Common myeloid progenitor, CD34-positive (primary cell): ENCODE measurements around the gene ITGA3. TPM values are rescaled to one million over a fixed set of nuclear protein-coding genes. Genes with fewer than 3 reads are reported as not detected.

Experiments used
- CTCF ChIA-PET: fragments of 350-600 bp; sonication (Branson Sonifier 250); formaldehyde crosslinking; loops from one replicate; lab custom pipeline; 2021; ENCODE audit warnings: antibody characterized with exemption; lab: Charles Lee
- POLR2A ChIA-PET: fragments of 350-600 bp; sonication (Branson Sonifier 250); formaldehyde crosslinking; loops from one replicate; lab custom pipeline; 2021; ENCODE audit warnings: antibody characterized with exemption; lab: Charles Lee
- DNase-seq, 3 donors: peaks; one replicate each; pipeline versions ENCODE4 v3.0.0 to v3.0.0-alpha.2; 2013
- H3K27ac ChIP-seq, 2 experiments: 1 replicate in 1 of 2; 2 replicates in 1 of 2; pipeline ENCODE4 v1.7.0; 2013; ENCODE audit warnings: inconsistent platforms in 2 of 2, low read length in 2 of 2, mild to moderate bottlenecking in 2 of 2, low read depth in 1 of 2, moderate library complexity in 1 of 2; ENCODE audit not compliant: severe bottlenecking in 2 of 2, insufficient read depth in 1 of 2, poor library complexity in 1 of 2
- H3K27me3 ChIP-seq, 5 experiments: replicated peaks in 2 of 5; 1 replicate in 3 of 5; 2 replicates in 2 of 5; pipeline versions ENCODE4 v1.6.1 to v1.7.0; 2013; ENCODE audit warnings: low read length in 4 of 5, mild to moderate bottlenecking in 2 of 5, moderate library complexity in 2 of 5, inconsistent platforms in 1 of 5; ENCODE audit not compliant: insufficient read depth in 5 of 5, control insufficient read depth in 4 of 5
- H3K36me3 ChIP-seq, 4 experiments: 1 replicate in 2 of 4; 2 replicates in 2 of 4; pipeline versions ENCODE4 v1.6.1 to v1.7.0; 2013; ENCODE audit warnings: low read length in 3 of 4, control low read depth in 1 of 4, mild to moderate bottlenecking in 1 of 4; ENCODE audit not compliant: control insufficient read depth in 4 of 4, insufficient read depth in 4 of 4
- H3K4me1 ChIP-seq, 4 experiments: 1 replicate in 3 of 4; 2 replicates in 1 of 4; pipeline versions ENCODE4 v1.6.1 to v1.7.1; 2013; ENCODE audit warnings: low read length in 3 of 4, mild to moderate bottlenecking in 3 of 4, control low read depth in 1 of 4, inconsistent platforms in 1 of 4, moderate library complexity in 1 of 4; ENCODE audit not compliant: control insufficient read depth in 4 of 4, insufficient read depth in 4 of 4; ENCODE audit errors: control extremely low read depth in 1 of 4
- H3K4me3 ChIP-seq, 7 experiments: 1 replicate in 4 of 7; 2 replicates in 3 of 7; pipeline versions ENCODE4 v1.5.1 to v1.7.0; 2013; ENCODE audit warnings: mild to moderate bottlenecking in 7 of 7, low read length in 6 of 7, moderate library complexity in 6 of 7, inconsistent platforms in 2 of 7, low read depth in 2 of 7, control low read depth in 1 of 7; ENCODE audit not compliant: insufficient read depth in 4 of 7, control insufficient read depth in 1 of 7; ENCODE audit errors: extremely low read depth in 1 of 7
- H3K9me3 ChIP-seq, 5 experiments: 1 replicate in 4 of 5; 2 replicates in 1 of 5; pipeline versions ENCODE4 v1.6.1 to v1.7.1; 2013; ENCODE audit warnings: low read length in 4 of 5, mild to moderate bottlenecking in 2 of 5, inconsistent platforms in 1 of 5, low read depth in 1 of 5, moderate library complexity in 1 of 5; ENCODE audit not compliant: control insufficient read depth in 4 of 5, insufficient read depth in 2 of 5; ENCODE audit errors: control extremely low read depth in 1 of 5
- WGBS: methylation state at CpG from one replicate; pipeline ENCODE4 v1.1.5; 2013; ENCODE audit not compliant: insufficient coverage; 5-methylcytosine and 5-hydroxymethylcytosine counted together
- polyA plus RNA-seq: library from polyadenylated mRNA; unstranded; fragments of 120-200 nt; gene quantifications from one replicate; pipeline ENCODE4 v1.2.1, GENCODE V29; 2013

ITGA3 gene
- 2.1 TPM for polyA plus RNA-seq

GRCh38 chr17:50055426-50056216, at the start of gene ITGA3:
Gene ITGA3, plus strand, starts transcription at chr17:50056110. Its CDS starts 330 bp downstream, at chr17:50056440.
- DNase-seq = peak; percentile 26 to 44 (median 35)
- no peaks in the 10 kb centered on the region for H3K9me3 ChIP-seq
- H3K27me3 ChIP-seq = peaks cover 0 to 45% (median 25%) of the 10 kb centered on the region in 5 experiments
- no peaks in the 10 kb centered on the region for H3K36me3 ChIP-seq
- ChIA-PET POLR2A (interaction anchor here (1.8 kb wide), 1 partner anchor 27 kb away, joined by 5 read pairs; no protein-coding TSS in a partner anchor), CTCF (interaction anchor here (0.7 to 3.3 kb wide), 7 partner anchors 10 to 181 kb away, joined by 3 to 27 read pairs (median 3); no protein-coding TSS in a partner anchor)
- no peak within 1 kb of the TSS for H3K27ac ChIP-seq
- H3K4me1 ChIP-seq = peaks cover 0 to 52% (median 32%) of the 10 kb centered on the region in 4 experiments
- H3K4me3 ChIP-seq = peak within 1 kb of the TSS; percentile 39 to 78 (median 61)
- 0% methylated on average over 55 of the region's 65 CpGs for WGBS

- Histone ChIP-seq H3K27me3 (peaks cover 0 to 12% (median 4%) of the 10 kb centered on the region in 5 experiments), H3K4me1 (no peaks in the 10 kb centered on the region), H3K36me3 (no peaks in the 10 kb centered on the region), H3K4me3 (no peak overlapping the region), H3K9me3 (peaks cover 3 to 27% (median 12%) of the 10 kb centered on the region in 5 experiments), H3K27ac (no peak overlapping the region)
- WGBS = 80% methylated on average over 2 of the region's 2 CpGs
- no peak for DNase-seq
- CTCF ChIA-PET = no interaction called here
- POLR2A ChIA-PET = interaction anchor here (0.6 kb wide), 1 partner anchor 71 kb away, joined by 7 read pairs; no protein-coding TSS in a partner anchor
Measured at GRCh38 chr17:50009282-50009681, 46.6 kb upstream of the ITGA3 start.

GRCh38 chr17:50013079-50013478, 42.8 kb upstream of the ITGA3 start:
- WGBS = no CpG with 5 or more reads among the region's 2 CpGs
- no peaks in the 10 kb centered on the region for H3K36me3 ChIP-seq
- H3K4me3 ChIP-seq = no peak overlapping the region
- peaks cover 3 to 37% (median 16%) of the 10 kb centered on the region in 5 experiments for H3K9me3 ChIP-seq
- peaks cover 0 to 9% (median 4%) of the 10 kb centered on the region in 5 experiments for H3K27me3 ChIP-seq
- CTCF ChIA-PET = no interaction called here
- H3K4me1 ChIP-seq = no peaks in the 10 kb centered on the region
- POLR2A ChIA-PET = no interaction called here
- DNase-seq = no peak
- no peak overlapping the region for H3K27ac ChIP-seq

GRCh38 chr17:50014471-50015088, 41.3 kb upstream of the ITGA3 start:
- no peaks in the 10 kb centered on the region for H3K4me1 ChIP-seq
- H3K27me3 ChIP-seq = peaks cover 0 to 2% (median 0%) of the 10 kb centered on the region in 5 experiments
- no peaks in the 10 kb centered on the region for H3K36me3 ChIP-seq
- no peak overlapping the region for H3K27ac ChIP-seq
- no peak overlapping the region for H3K4me3 ChIP-seq
- ChIA-PET POLR2A (no interaction called here), CTCF (interaction anchor here (1.1 to 1.6 kb wide), 3 partner anchors 12 to 33 kb away, joined by 3 to 6 read pairs (median 6); no protein-coding TSS in a partner anchor)
- 63% methylated on average over 1 of the region's 1 CpG for WGBS
- no peak for DNase-seq
- H3K9me3 ChIP-seq = peaks cover 3 to 29% (median 14%) of the 10 kb centered on the region in 5 experiments

GRCh38 chr17:50015146-50015545, 40.8 kb upstream of the ITGA3 start:
- no peak overlapping the region for H3K4me3 ChIP-seq
- CTCF ChIA-PET = interaction anchor here (1.1 to 1.6 kb wide), 2 partner anchors 15 to 33 kb away, joined by 3 to 6 read pairs; no protein-coding TSS in a partner anchor
- DNase-seq = no peak

GRCh38 chr17:50018909-50019308, 37.0 kb upstream of the ITGA3 start:
- POLR2A ChIA-PET = no interaction called here
- CTCF ChIA-PET = no interaction called here
- 100% methylated on average over 1 of the region's 1 CpG for WGBS

More at GRCh38 chr17:50015146-50015545, 40.8 kb upstream of the ITGA3 start:
- WGBS = 81% methylated on average over 2 of the region's 2 CpGs
- Histone ChIP-seq H3K27ac (no peak overlapping the region), H3K4me1 (no peaks in the 10 kb centered on the region), H3K9me3 (peaks cover 3 to 29% (median 12%) of the 10 kb centered on the region in 5 experiments), H3K27me3 (peaks cover 0 to 2% (median 0%) of the 10 kb centered on the region in 5 experiments), H3K36me3 (no peaks in the 10 kb centered on the region)
- POLR2A ChIA-PET = no interaction called here

More at GRCh38 chr17:50018909-50019308, 37.0 kb upstream of the ITGA3 start:
- no peak overlapping the region for H3K4me3 ChIP-seq
- H3K36me3 ChIP-seq = no peaks in the 10 kb centered on the region
- H3K4me1 ChIP-seq = peaks cover 0 to 6% (median 5%) of the 10 kb centered on the region in 4 experiments
- H3K27me3 ChIP-seq = no peaks in the 10 kb centered on the region
- no peak for DNase-seq
- H3K27ac ChIP-seq = no peak overlapping the region
- peaks cover 0 to 13% (median 6%) of the 10 kb centered on the region in 5 experiments for H3K9me3 ChIP-seq
